ENCODE measurements around the gene TESK1. TPM values are rescaled to one million over a fixed set of nuclear protein-coding genes. Genes with fewer than 3 reads are reported as not detected.

TESK1 gene
- total RNA-seq, 1 experiment from 2014 or later, result 20.4 TPM

DNA sequence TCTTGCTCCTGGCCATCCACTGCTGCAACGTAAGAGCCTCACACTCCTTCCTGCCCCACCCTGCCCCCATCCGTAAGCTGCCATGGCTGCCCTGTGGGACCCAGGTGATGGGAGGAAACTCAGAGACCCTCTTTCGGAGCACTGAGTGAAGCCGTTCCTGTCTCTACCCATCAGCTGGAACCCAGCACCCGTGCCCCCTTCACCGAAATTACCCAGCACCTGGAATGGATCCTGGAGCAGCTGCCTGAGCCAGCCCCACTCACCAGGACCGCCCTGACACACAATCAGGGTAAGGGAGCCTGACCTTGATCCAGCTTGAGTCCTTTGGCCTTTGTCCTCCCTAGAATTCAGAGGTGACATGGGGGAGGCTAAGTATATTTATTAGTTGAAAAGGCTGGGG, 3.2 kb downstream of the TESK1 start (continued):
- TF ChIP-seq, protein P1, sequence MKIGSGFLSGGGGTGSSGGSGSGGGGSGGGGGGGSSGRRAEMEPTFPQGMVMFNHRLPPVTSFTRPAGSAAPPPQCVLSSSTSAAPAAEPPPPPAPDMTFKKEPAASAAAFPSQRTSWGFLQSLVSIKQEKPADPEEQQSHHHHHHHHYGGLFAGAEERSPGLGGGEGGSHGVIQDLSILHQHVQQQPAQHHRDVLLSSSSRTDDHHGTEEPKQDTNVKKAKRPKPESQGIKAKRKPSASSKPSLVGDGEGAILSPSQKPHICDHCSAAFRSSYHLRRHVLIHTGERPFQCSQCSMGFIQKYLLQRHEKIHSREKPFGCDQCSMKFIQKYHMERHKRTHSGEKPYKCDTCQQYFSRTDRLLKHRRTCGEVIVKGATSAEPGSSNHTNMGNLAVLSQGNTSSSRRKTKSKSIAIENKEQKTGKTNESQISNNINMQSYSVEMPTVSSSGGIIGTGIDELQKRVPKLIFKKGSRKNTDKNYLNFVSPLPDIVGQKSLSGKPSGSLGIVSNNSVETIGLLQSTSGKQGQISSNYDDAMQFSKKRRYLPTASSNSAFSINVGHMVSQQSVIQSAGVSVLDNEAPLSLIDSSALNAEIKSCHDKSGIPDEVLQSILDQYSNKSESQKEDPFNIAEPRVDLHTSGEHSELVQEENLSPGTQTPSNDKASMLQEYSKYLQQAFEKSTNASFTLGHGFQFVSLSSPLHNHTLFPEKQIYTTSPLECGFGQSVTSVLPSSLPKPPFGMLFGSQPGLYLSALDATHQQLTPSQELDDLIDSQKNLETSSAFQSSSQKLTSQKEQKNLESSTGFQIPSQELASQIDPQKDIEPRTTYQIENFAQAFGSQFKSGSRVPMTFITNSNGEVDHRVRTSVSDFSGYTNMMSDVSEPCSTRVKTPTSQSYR (CRISPR knock-in tag; IDR thresholded peaks at IDR 0.05), result no peak
- TF ChIP-seq OVOL2 (CRISPR knock-in tag; IDR thresholded peaks at IDR 0.05; ENCODE audit: borderline replicate concordance), result no peak
- TF ChIP-seq, protein P2, sequence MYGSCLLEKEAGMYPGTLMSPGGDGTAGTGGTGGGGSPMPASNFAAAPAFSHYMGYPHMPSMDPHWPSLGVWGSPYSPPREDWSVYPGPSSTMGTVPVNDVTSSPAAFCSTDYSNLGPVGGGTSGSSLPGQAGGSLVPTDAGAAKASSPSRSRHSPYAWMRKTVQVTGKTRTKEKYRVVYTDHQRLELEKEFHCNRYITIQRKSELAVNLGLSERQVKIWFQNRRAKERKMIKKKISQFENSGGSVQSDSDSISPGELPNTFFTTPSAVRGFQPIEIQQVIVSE (CRISPR knock-in tag; IDR thresholded peaks at IDR 0.05; ENCODE audit: borderline replicate concordance), result no peak

DNA sequence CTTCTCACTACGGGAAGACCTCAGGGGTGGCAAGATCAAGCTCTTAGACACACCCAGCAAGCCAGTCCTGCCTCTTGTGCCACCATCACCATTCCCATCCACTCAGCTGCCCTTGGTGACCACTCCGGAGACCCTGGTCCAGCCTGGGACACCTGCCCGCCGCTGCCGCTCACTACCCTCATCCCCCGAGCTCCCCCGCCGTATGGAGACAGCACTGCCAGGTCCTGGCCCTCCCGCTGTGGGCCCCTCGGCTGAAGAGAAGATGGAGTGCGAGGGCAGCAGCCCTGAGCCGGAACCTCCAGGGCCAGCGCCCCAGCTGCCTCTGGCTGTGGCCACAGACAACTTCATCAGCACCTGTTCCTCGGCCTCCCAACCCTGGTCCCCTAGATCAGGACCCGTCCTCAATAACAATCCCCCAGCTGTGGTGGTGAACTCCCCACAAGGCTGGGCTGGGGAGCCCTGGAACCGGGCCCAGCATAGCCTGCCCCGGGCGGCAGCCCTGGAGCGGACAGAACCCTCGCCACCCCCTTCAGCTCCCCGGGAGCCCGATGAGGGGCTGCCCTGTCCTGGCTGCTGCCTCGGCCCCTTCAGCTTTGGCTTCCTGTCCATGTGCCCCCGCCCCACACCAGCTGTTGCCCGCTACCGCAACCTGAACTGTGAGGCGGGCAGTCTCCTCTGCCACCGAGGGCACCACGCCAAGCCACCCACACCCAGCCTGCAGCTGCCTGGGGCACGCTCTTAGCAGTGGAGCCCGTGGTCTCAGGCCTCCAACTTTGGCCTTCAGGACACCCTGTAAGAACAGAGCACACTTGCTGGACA, 4.1 kb downstream of the TESK1 start:
- Mint-ChIP-seq H3K36me3 (no peaks in the 10 kb centered on the region), H3K4me3 (no peak overlapping the region), H3K4me1 (peaks cover 5% of the 10 kb centered on the region; the same call in 1 of the 2 replicates), H3K27ac (no peak overlapping the region), H3K9me3 (no peaks in the 10 kb centered on the region), H3K27me3 (ENCODE audit: low read depth) (peaks cover 15% of the 10 kb centered on the region)
- ChIA-PET CTCF (interaction anchor here (1.2 to 2.6 kb wide), 5 partner anchors 8 to 119 kb away, joined by 3 to 13 read pairs (median 3); partner anchors contain the start of gene RUSC2), POLR2A (no interaction called here)
- no peak for TF ChIP-seq ZNF138 (CRISPR knock-in tag; conservative IDR thresholded peaks at IDR 0.05)
- TF ChIP-seq FOXJ3 (CRISPR knock-in tag; IDR thresholded peaks at IDR 0.05; ENCODE audit: borderline replicate concordance), result no peak
- TF ChIP-seq SMAD4 (CRISPR knock-in tag; IDR thresholded peaks at IDR 0.05), result no peak
- no peak for TF ChIP-seq RORB (CRISPR knock-in tag; IDR thresholded peaks at IDR 0.05)
- no peak for TF ChIP-seq NR3C1 (CRISPR knock-in tag; conservative IDR thresholded peaks at IDR 0.05; ENCODE audit: low read depth)
- ATAC-seq (no peak), DNase-seq (ENCODE audit: low spot score) (no peak)

DNA sequence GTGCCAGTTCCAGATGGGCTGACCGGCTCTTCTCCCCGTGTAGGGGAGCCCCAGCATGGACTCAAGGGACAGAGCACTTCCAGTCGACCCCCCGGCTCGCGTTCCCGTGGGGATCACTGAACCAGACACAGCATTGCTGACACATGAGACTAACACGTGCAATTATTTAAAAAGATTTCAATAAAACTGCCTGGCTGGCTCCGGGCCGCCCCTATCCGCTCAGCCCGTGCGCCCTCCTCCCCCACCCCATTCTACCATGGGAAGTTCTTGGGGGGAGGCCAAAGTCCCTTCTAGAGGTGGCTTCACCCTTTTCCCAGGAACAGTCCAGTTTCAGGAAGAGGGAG, 4.7 kb downstream of the TESK1 start:
- Mint-ChIP-seq H3K9me3 (no peaks in the 10 kb centered on the region), H3K4me1 (peaks cover 5% of the 10 kb centered on the region; the same call in 1 of the 2 replicates), H3K36me3 (no peaks in the 10 kb centered on the region), H3K27me3 (ENCODE audit: low read depth) (peaks cover 21% of the 10 kb centered on the region), H3K27ac (no peak overlapping the region), H3K4me3 (no peak overlapping the region)
- TF ChIP-seq NFATC4 (CRISPR knock-in tag; IDR thresholded peaks at IDR 0.05) (no peak), PRRX2 (CRISPR knock-in tag; IDR thresholded peaks at IDR 0.05) (no peak), OVOL2 (CRISPR knock-in tag; IDR thresholded peaks at IDR 0.05; ENCODE audit: borderline replicate concordance) (no peak), RELA (CRISPR knock-in tag; IDR thresholded peaks at IDR 0.05; ENCODE audit: borderline replicate concordance) (no peak), CREB1 (CRISPR knock-in tag; IDR thresholded peaks at IDR 0.05) (no peak), SMAD4 (CRISPR knock-in tag; IDR thresholded peaks at IDR 0.05) (no peak), NR2C2 (CRISPR knock-in tag; IDR thresholded peaks at IDR 0.05) (no peak), FOXK1 (CRISPR knock-in tag; IDR thresholded peaks at IDR 0.05) (no peak), GABPB1 (CRISPR knock-in tag; IDR thresholded peaks at IDR 0.05) (no peak), CREM (CRISPR knock-in tag; IDR thresholded peaks at IDR 0.05) (no peak), EMX1 (CRISPR knock-in tag; IDR thresholded peaks at IDR 0.05) (no peak)
- TF ChIP-seq, protein P3, sequence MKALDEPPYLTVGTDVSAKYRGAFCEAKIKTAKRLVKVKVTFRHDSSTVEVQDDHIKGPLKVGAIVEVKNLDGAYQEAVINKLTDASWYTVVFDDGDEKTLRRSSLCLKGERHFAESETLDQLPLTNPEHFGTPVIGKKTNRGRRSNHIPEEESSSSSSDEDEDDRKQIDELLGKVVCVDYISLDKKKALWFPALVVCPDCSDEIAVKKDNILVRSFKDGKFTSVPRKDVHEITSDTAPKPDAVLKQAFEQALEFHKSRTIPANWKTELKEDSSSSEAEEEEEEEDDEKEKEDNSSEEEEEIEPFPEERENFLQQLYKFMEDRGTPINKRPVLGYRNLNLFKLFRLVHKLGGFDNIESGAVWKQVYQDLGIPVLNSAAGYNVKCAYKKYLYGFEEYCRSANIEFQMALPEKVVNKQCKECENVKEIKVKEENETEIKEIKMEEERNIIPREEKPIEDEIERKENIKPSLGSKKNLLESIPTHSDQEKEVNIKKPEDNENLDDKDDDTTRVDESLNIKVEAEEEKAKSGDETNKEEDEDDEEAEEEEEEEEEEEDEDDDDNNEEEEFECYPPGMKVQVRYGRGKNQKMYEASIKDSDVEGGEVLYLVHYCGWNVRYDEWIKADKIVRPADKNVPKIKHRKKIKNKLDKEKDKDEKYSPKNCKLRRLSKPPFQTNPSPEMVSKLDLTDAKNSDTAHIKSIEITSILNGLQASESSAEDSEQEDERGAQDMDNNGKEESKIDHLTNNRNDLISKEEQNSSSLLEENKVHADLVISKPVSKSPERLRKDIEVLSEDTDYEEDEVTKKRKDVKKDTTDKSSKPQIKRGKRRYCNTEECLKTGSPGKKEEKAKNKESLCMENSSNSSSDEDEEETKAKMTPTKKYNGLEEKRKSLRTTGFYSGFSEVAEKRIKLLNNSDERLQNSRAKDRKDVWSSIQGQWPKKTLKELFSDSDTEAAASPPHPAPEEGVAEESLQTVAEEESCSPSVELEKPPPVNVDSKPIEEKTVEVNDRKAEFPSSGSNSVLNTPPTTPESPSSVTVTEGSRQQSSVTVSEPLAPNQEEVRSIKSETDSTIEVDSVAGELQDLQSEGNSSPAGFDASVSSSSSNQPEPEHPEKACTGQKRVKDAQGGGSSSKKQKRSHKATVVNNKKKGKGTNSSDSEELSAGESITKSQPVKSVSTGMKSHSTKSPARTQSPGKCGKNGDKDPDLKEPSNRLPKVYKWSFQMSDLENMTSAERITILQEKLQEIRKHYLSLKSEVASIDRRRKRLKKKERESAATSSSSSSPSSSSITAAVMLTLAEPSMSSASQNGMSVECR (CRISPR knock-in tag; IDR thresholded peaks at IDR 0.05; ENCODE audit: borderline replicate concordance), result no peak
- TF ChIP-seq, protein P4, sequence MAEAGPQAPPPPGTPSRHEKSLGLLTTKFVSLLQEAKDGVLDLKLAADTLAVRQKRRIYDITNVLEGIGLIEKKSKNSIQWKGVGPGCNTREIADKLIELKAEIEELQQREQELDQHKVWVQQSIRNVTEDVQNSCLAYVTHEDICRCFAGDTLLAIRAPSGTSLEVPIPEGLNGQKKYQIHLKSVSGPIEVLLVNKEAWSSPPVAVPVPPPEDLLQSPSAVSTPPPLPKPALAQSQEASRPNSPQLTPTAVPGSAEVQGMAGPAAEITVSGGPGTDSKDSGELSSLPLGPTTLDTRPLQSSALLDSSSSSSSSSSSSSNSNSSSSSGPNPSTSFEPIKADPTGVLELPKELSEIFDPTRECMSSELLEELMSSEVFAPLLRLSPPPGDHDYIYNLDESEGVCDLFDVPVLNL (CRISPR knock-in tag; IDR thresholded peaks at IDR 0.05; ENCODE audit: borderline replicate concordance, low read depth), result no peak
- TF ChIP-seq, protein P5, sequence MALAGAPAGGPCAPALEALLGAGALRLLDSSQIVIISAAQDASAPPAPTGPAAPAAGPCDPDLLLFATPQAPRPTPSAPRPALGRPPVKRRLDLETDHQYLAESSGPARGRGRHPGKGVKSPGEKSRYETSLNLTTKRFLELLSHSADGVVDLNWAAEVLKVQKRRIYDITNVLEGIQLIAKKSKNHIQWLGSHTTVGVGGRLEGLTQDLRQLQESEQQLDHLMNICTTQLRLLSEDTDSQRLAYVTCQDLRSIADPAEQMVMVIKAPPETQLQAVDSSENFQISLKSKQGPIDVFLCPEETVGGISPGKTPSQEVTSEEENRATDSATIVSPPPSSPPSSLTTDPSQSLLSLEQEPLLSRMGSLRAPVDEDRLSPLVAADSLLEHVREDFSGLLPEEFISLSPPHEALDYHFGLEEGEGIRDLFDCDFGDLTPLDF (CRISPR knock-in tag; IDR thresholded peaks at IDR 0.05), result no peak
- TF ChIP-seq, protein P6, sequence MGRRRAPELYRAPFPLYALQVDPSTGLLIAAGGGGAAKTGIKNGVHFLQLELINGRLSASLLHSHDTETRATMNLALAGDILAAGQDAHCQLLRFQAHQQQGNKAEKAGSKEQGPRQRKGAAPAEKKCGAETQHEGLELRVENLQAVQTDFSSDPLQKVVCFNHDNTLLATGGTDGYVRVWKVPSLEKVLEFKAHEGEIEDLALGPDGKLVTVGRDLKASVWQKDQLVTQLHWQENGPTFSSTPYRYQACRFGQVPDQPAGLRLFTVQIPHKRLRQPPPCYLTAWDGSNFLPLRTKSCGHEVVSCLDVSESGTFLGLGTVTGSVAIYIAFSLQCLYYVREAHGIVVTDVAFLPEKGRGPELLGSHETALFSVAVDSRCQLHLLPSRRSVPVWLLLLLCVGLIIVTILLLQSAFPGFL (CRISPR knock-in tag; IDR thresholded peaks at IDR 0.05; ENCODE audit: borderline replicate concordance), result no peak
- no peak for ATAC-seq
- DNase-seq (ENCODE audit: low spot score), result no peak
- POLR2A ChIA-PET, result no interaction called here
- CTCF ChIA-PET, result interaction anchor here (1.0 to 3.1 kb wide), 5 partner anchors 10 to 120 kb away, joined by 3 to 42 read pairs (median 4); partner anchors contain the start of gene RUSC2
